OCI-LY1 (cell line): ENCODE measurements around the gene PTPRM.

Experiments
- EZH2 ChIP-seq: fragments of 200-600 bp; sonication (generic), shearing (Covaris generic); IDR thresholded peaks from 2 replicates; pipeline ENCODE4 v1.8.0; 2017; ENCODE audit warnings: borderline replicate concordance, mixed run types, mild to moderate bottlenecking, antibody characterized with exemption, low read length, moderate library complexity, mixed read lengths
- TF ChIP-seq, protein P1 (sequence below): fragments of 200-600 bp; sonication (generic), shearing (Covaris generic); IDR thresholded peaks from 2 replicates; pipeline ENCODE4 v1.5.1; 2017; ENCODE audit warnings: mild to moderate bottlenecking, antibody characterized with exemption, low read length, moderate library complexity, mixed read lengths

DNA sequence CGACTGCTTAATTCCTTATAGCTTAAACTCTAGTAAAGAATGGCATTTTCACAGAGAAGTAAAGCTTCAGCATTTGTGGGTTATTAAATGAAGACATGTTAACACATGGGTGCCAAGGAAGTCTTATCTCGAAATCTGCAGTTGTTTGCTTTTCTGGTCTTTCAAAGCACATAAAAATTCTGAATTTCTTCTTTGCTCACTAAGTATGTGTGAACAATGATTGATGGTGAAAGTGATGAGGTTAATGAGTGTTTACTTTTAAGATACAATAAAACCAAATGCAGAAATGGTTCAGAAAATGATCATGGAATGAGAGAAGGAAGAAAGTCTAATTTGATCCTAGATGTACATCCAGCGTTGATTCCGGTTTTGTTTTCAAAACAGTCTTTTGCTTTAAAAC, 807.6 kb downstream of the PTPRM start:
- TF ChIP-seq, protein P1, sequence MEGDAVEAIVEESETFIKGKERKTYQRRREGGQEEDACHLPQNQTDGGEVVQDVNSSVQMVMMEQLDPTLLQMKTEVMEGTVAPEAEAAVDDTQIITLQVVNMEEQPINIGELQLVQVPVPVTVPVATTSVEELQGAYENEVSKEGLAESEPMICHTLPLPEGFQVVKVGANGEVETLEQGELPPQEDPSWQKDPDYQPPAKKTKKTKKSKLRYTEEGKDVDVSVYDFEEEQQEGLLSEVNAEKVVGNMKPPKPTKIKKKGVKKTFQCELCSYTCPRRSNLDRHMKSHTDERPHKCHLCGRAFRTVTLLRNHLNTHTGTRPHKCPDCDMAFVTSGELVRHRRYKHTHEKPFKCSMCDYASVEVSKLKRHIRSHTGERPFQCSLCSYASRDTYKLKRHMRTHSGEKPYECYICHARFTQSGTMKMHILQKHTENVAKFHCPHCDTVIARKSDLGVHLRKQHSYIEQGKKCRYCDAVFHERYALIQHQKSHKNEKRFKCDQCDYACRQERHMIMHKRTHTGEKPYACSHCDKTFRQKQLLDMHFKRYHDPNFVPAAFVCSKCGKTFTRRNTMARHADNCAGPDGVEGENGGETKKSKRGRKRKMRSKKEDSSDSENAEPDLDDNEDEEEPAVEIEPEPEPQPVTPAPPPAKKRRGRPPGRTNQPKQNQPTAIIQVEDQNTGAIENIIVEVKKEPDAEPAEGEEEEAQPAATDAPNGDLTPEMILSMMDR, result no peak
- no peak for TF ChIP-seq EZH2
